ENCODE results near the gene EIF4E. TPM values are rescaled to one million over a fixed set of nuclear protein-coding genes. Genes with fewer than 3 reads are reported as not detected.
"Not testable (repeated sequence)": the region's sequence is repeated elsewhere in the genome, so short reads cannot be mapped to it uniquely, and the experiment has no call there.

Gene EIF4E
- total RNA-seq, 4 donors from 2014 or later: 24.6 to 149 (median 87.9) TPM

DNA sequence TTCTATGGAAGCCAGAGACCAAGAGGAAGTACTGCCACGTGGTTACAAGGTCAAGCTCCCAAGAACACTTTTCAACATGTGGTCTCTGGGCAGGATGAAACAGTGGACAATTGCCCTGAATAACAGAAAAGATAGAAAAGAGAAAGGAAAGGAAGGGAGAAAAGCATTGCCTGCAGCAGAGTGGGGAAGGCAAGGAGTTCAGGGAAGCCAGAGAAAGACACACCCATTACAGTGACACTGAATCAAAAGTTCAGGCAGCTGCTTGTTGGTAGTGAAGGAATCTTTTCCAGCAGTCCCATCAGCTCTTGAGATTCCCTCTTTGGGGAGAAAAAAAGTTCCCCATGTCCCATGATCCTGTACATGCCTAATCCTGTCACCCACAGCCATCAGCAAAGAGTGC, 80.5 kb downstream of the EIF4E start:
- Histone ChIP-seq H3K4me1 (no peaks in the 10 kb centered on the region), H3K9me3 (no peaks in the 10 kb centered on the region), H3K36me3 (no peaks in the 10 kb centered on the region), H3K27me3 (no peaks in the 10 kb centered on the region), H3K4me3 (no peak overlapping the region), H3K27ac (no peak overlapping the region)
- TF ChIP-seq CTCF (IDR thresholded peaks at IDR 0.05) (no peak), POLR2A (IDR thresholded peaks at IDR 0.05) (no peak)
- intact Hi-C loops (cut with DNase I; ENCODE audit: low total_unique reads): no loop called here
- no peak for DNase-seq

DNA sequence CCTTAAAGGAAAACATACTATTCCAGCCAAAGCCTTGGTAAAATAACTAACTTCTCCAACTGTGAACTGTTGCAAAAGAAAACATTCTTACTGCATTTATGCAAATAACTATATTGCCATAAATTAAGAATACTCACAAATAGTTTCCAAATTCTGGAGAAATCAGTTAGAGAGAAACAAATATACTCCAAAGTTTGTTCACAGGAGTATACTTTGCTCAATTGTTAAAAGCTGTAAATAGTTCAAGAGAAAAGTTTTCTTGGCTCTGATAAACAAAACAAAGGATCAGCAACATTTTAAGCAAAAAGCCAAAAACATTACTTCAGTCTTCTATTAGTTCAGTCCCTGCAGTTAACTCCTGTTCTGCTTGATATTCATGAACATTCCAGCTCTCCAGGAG, 83.0 kb downstream of the EIF4E start:
- Histone ChIP-seq H3K4me1 (no peaks in the 10 kb centered on the region), H3K36me3 (no peaks in the 10 kb centered on the region), H3K9me3 (no peaks in the 10 kb centered on the region), H3K4me3 (no peak overlapping the region), H3K27me3 (no peaks in the 10 kb centered on the region), H3K27ac (no peak overlapping the region)
- TF ChIP-seq CTCF (IDR thresholded peaks at IDR 0.05): no peak
- no peak for TF ChIP-seq POLR2A (IDR thresholded peaks at IDR 0.05)
- intact Hi-C loops (cut with DNase I; ENCODE audit: low total_unique reads): no loop called here
- DNase-seq: no peak

GRCh38 chr4:98842917-98843316, 86.0 kb downstream of the EIF4E start:
- H3K9me3 ChIP-seq; H3K4me1 ChIP-seq; H3K4me3 ChIP-seq; H3K27me3 ChIP-seq; intact Hi-C loops (cut with DNase I; ENCODE audit: low total_unique reads); DNase-seq; H3K36me3 ChIP-seq; H3K27ac ChIP-seq: not testable (repeated sequence)

- H3K4me1 ChIP-seq: no peaks in the 10 kb centered on the region
- H3K27ac ChIP-seq: no peak overlapping the region
- intact Hi-C loops (cut with DNase I; ENCODE audit: low total_unique reads): no loop called here
- TF ChIP-seq CTCF (IDR thresholded peaks at IDR 0.05) (no peak), POLR2A (IDR thresholded peaks at IDR 0.05) (no peak)
- H3K36me3 ChIP-seq: no peaks in the 10 kb centered on the region
- no peaks in the 10 kb centered on the region for H3K27me3 ChIP-seq
- no peak for DNase-seq
- no peak overlapping the region for H3K4me3 ChIP-seq
- no peaks in the 10 kb centered on the region for H3K9me3 ChIP-seq
Observed at GRCh38 chr4:98838977-98839618, 89.8 kb downstream of the EIF4E start.

DNA sequence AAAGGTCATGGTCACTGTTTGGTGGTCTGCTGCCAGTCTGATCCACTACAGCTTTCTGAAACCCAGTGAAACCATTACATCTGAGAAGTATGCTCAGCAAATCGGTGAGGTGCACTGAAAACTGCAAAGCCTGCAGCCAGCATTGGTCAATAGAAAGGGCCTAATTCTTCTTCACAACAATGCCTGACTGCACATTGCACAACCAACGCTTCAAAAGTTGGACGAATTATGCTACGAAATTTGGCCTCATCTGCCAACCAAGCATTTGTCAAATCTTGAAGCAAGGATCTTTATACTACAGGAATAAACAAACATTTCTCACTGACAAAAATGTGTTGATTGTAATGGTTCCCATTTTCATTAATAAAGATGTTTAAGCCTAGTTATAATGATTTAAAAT, 90.4 kb downstream of the EIF4E start:
- intact Hi-C loops (cut with DNase I; ENCODE audit: low total_unique reads): no loop called here
- no peak overlapping the region for H3K27ac ChIP-seq
- no peaks in the 10 kb centered on the region for H3K27me3 ChIP-seq
- no peaks in the 10 kb centered on the region for H3K9me3 ChIP-seq
- DNase-seq: no peak
- no peaks in the 10 kb centered on the region for H3K4me1 ChIP-seq
- no peak for TF ChIP-seq POLR2A (IDR thresholded peaks at IDR 0.05)
- no peak for TF ChIP-seq CTCF (IDR thresholded peaks at IDR 0.05)
- no peaks in the 10 kb centered on the region for H3K36me3 ChIP-seq
- H3K4me3 ChIP-seq: no peak overlapping the region

DNA sequence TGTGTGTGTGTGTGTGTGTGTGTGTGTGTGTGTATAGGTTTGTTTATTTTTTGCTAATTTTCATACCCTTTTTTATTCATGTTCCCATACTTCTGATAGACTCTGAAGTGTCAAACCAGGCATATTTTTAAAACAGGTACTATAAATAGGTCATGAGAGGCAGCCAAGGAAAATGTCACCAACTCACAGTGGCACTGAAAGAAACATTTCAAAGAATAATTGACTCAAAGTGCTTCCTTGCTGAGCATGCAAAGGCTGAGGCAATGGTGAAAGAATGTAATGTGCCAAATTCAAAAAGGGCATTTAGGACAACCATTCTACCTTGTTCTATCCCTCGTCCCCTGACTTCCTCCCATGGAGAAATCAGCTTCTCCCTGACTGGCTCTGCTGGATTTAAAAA, 95.5 kb downstream of the EIF4E start:
- intact Hi-C loops (cut with DNase I; ENCODE audit: low total_unique reads): no loop called here
- H3K9me3 ChIP-seq: no peaks in the 10 kb centered on the region
- H3K27ac ChIP-seq: no peak overlapping the region

DNA sequence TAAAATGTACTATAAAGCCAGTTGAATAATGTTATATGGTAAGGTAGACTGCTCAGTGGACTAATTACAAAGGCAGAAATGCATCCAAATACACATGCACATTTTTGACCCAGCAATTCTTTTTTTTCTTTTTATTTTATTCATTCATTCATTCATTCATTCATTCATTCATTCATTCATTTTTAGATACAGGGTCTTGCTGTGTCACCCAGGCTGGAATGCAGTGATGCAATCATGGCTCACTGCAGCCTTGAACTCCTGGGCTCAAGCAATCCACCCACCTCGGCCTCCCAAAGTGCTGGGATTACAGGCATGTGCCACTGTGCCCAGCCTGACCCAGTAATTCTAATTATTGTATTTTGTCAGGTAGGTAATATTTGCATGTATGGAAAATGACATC, 97.9 kb downstream of the EIF4E start:
- H3K27ac ChIP-seq; H3K4me3 ChIP-seq; intact Hi-C loops (cut with DNase I; ENCODE audit: low total_unique reads); H3K27me3 ChIP-seq; H3K36me3 ChIP-seq; H3K4me1 ChIP-seq; DNase-seq; H3K9me3 ChIP-seq: not testable (repeated sequence)

More for the DNA sequence above, 95.5 kb downstream of the EIF4E start:
- H3K4me1 ChIP-seq: no peaks in the 10 kb centered on the region
- DNase-seq: no peak
- H3K4me3 ChIP-seq: no peak overlapping the region
- TF ChIP-seq POLR2A (IDR thresholded peaks at IDR 0.05) (no peak), CTCF (IDR thresholded peaks at IDR 0.05) (no peak)
- no peaks in the 10 kb centered on the region for H3K27me3 ChIP-seq
- H3K36me3 ChIP-seq: no peaks in the 10 kb centered on the region
